ENCODE data around the gene TMPRSS6. TPM values are rescaled to one million over a fixed set of nuclear protein-coding genes. Genes with fewer than 3 reads are reported as not detected.
A peak's percentile ranks its signal among the peaks of the same experiment; 100 is the strongest.

TMPRSS6 gene
- total RNA-seq, 4 donors from 2014 or later: not detected

DNA sequence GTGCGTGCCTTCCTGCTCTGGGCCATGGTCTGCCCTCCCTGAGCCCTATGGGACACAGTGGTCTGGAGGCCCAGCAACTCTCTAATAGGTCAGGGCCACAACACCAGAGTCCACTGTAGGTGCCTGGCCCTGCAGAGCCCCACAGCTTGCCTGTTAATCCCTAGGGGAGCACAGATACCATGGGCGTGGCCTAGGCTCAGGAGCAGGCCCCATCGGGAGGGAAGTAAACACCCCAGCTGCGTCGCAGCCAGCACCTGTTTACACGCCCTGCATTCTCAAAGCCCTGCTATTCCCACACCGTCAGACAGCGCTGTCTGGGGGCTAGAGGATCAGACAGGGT, 55.5 kb downstream of the TMPRSS6 start:
- Histone ChIP-seq H3K27me3 (no peaks in the 10 kb centered on the region), H3K27ac (replicated peaks in 1 of 4) (no peak overlapping the region), H3K4me3 (no peak overlapping the region), H3K9me3 (no peaks in the 10 kb centered on the region), H3K36me3 (peaks cover 19 to 57% (median 44%) of the 10 kb centered on the region in 4 donors), H3K4me1 (peaks cover 25 to 34% (median 29%) of the 10 kb centered on the region in 4 donors)
- TF ChIP-seq, protein P1, sequence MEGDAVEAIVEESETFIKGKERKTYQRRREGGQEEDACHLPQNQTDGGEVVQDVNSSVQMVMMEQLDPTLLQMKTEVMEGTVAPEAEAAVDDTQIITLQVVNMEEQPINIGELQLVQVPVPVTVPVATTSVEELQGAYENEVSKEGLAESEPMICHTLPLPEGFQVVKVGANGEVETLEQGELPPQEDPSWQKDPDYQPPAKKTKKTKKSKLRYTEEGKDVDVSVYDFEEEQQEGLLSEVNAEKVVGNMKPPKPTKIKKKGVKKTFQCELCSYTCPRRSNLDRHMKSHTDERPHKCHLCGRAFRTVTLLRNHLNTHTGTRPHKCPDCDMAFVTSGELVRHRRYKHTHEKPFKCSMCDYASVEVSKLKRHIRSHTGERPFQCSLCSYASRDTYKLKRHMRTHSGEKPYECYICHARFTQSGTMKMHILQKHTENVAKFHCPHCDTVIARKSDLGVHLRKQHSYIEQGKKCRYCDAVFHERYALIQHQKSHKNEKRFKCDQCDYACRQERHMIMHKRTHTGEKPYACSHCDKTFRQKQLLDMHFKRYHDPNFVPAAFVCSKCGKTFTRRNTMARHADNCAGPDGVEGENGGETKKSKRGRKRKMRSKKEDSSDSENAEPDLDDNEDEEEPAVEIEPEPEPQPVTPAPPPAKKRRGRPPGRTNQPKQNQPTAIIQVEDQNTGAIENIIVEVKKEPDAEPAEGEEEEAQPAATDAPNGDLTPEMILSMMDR (IDR thresholded peaks at IDR 0.05): no peak
- TF ChIP-seq POLR2A (IDR thresholded peaks at IDR 0.05; ENCODE audit: low read depth): no peak
- no CpG with 5 or more reads among the region's 8 CpGs for WGBS
- intact Hi-C loops (cut with DNase I): no loop called here
- DNase-seq (ENCODE audit: extremely low spot score): no peak

DNA sequence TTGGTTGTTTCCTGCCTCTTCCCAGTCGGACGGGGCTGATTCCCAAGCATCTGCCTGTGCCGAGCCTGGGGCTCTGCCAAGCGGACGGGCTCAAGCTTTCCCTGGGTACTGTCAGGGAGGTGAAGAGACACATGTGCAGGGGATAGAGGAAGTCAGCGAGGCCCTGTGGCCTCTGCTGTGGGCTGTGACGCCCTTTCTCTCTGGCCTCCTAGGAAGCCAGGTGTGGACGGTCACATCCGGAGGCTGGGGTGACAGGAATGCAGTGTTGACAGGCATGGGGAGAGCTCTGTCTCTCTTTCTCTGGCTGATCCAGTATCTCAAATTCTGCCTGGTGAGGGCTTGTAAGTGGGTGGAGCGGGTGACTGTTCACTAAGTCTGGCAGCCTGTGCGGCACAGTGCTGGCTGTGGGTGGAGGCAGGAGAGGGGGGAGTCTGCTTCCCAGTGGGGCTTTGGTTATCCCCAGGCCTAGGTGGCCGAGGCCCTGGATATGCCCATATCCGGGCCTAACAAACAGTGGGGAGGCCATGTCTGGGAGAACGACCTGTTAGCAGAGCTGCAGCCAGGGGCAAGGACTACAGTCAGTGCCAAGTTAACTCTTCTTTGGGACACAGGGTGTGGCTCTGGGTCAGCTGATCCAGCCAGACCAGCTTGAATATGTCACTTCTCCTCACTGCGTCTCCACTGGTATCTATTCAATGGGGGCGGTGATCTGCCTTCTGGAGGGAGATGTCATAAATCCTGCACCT, 56.0 kb downstream of the TMPRSS6 start:
- Histone ChIP-seq H3K9me3 (no peaks in the 10 kb centered on the region), H3K36me3 (peaks cover 19 to 52% (median 39%) of the 10 kb centered on the region in 4 donors), H3K4me1 (peaks cover 25 to 34% (median 29%) of the 10 kb centered on the region in 4 donors), H3K4me3 (no peak overlapping the region), H3K27me3 (no peaks in the 10 kb centered on the region), H3K27ac (replicated peaks in 1 of 4) (no peak overlapping the region)
- TF ChIP-seq POLR2A (IDR thresholded peaks at IDR 0.05; ENCODE audit: low read depth): no peak
- TF ChIP-seq, protein P1 (IDR thresholded peaks at IDR 0.05): no peak
- no peak for TF ChIP-seq POLR2AphosphoS5 (IDR thresholded peaks at IDR 0.05)
- TF ChIP-seq EP300 (IDR thresholded peaks at IDR 0.05): no peak
- no peak for DNase-seq (ENCODE audit: extremely low spot score)
- WGBS: 82% methylated on average over 13 of the region's 16 CpGs
- intact Hi-C loops (cut with DNase I): no loop called here

DNA sequence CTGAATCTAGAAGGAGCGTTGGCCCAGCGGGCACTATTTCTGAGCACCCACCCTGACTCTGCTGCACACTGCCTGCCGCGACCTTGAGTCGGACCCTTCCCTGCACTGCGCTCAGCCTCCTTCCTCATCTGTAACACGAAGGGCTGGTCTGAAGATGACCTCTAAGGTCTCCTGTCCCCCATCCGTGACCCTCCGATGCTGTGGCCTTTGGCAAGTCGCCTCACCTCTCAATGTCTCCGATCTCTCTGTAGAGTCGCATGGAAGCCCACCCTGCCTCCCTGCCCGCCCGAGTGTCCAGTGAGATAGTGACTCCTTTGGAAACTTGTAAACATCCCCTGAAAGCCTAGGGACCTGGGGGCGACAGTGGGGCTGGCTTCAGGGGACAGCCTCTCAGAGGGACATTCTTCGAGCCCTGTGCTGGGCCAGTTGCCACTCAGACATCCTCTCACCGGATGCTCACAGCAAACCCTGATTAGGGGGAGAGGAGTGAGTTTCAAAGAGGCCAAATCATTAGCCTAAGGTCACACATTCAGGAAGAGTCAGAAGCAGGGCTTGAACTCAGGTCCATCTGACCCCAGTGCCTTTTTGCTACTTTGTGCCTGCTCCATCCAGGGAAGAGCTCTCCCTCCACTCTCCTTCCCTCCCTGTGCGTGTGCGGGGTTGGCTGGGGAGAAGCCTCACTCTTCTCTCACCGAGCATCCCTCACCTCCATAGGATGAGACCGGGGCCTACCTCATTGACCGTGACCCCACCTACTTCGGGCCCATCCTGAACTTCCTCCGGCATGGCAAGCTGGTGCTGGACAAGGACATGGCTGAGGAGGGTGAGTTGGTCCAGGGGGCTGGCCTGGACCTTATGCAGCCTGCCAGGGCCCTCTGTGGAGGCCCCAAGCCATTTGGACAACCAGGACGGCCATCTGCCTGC, 56.9 kb downstream of the TMPRSS6 start:
- Histone ChIP-seq H3K27ac (replicated peaks in 1 of 4) (peak overlapping the region in 2 of 4 donors; percentile 41 to 53), H3K9me3 (no peaks in the 10 kb centered on the region), H3K4me3 (peak overlapping the region; percentile 74 to 86 (median 80)), H3K4me1 (peaks cover 25 to 34% (median 29%) of the 10 kb centered on the region in 4 donors), H3K36me3 (peaks cover 14 to 43% (median 30%) of the 10 kb centered on the region in 4 donors), H3K27me3 (no peaks in the 10 kb centered on the region)
- WGBS: 77% methylated on average over 25 of the region's 25 CpGs
- DNase-seq (ENCODE audit: extremely low spot score): no peak
- intact Hi-C loops (cut with DNase I): no loop called here
- TF ChIP-seq EP300 (IDR thresholded peaks at IDR 0.05): no peak
- TF ChIP-seq POLR2AphosphoS5 (IDR thresholded peaks at IDR 0.05): no peak
- TF ChIP-seq, protein P1 (IDR thresholded peaks at IDR 0.05): no peak

DNA sequence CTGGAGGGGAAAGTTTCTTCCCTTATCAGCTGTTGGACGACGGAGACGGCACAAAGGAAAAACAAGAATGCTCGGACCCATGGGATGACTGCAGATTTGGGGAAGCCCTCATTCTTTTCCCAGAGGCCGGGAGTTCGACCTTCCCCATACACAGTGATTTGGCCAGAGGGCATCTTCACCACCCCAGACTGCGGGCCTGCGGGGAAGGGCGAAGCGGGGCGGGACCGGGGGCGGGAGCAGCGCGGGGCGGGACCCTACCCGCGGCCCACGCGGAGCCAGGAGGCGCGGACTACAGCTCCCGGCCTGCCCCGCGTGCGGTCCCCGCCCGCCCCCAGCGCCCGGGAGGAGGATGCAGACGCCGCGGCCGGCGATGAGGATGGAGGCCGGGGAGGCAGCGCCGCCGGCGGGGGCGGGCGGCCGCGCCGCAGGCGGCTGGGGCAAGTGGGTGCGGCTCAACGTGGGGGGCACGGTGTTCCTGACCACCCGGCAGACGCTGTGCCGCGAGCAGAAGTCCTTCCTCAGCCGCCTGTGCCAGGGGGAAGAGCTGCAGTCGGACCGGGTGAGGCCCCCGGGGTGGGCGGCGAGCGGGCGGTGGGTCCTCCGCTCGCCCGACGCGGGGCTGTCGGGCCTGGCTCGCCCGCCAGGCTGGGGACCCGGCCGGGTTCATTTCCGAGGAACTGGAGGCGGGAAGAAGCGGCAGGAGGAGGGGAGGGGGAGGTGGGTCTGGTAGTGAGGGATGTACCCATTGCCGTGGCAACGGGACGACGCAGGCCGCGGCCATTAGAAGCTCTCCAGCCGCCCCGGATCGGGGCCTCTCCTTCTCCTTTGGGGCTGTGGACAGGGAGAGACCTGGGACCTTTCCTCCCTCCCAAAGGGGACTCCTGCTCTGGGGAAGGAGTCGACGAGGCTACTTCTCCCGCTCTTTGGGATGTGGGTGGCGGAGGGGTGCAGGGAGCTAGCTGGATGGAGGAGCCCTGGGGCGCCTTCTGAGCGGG, 57.8 kb downstream of the TMPRSS6 start, which contains the start of gene KCTD17:
Gene KCTD17, plus strand, starts transcription at position 352 of the 995 bp plus-strand sequence. Its CDS starts 19 bp downstream, at position 371.
- Histone ChIP-seq H3K4me3 (peak within 1 kb of the TSS; percentile 74 to 86 (median 80)), H3K4me1 (peaks cover 25 to 34% (median 29%) of the 10 kb centered on the region in 4 donors), H3K27me3 (no peaks in the 10 kb centered on the region), H3K36me3 (peaks cover 4 to 34% (median 21%) of the 10 kb centered on the region in 4 donors), H3K9me3 (no peaks in the 10 kb centered on the region), H3K27ac (replicated peaks in 1 of 4) (peak within 1 kb of the TSS in 2 of 4 donors; percentile 41 to 53)
- 2% methylated on average over 11 of the region's 89 CpGs for WGBS
- intact Hi-C loops (cut with DNase I): no loop called here
- no peak for TF ChIP-seq EP300 (IDR thresholded peaks at IDR 0.05)
- peak in 1 of 2 donors; percentile 53 for TF ChIP-seq POLR2AphosphoS5 (IDR thresholded peaks at IDR 0.05)
- TF ChIP-seq, protein P1 (IDR thresholded peaks at IDR 0.05): peak in 1 of 3 experiments; percentile 15
- no peak for DNase-seq (ENCODE audit: extremely low spot score)

Measured in esophagus muscularis mucosa (tissue), 4 donors.